ENCODE data around the gene PTPRT. TPM values are rescaled to one million over a fixed set of nuclear protein-coding genes. Genes with fewer than 3 reads are reported as not detected.

Gene PTPRT
- total RNA-seq, 4 donors from 2014 or later: 0.04 TPM; not detected in 3

- peaks cover 15% of the 10 kb centered on the region for H3K27me3 ChIP-seq
- no peaks in the 10 kb centered on the region for H3K4me1 ChIP-seq
- no peak for ATAC-seq
- TF ChIP-seq EP300 (IDR thresholded peaks at IDR 0.05) (no peak), CTCF (IDR thresholded peaks at IDR 0.05) (no peak), POLR2AphosphoS5 (IDR thresholded peaks at IDR 0.05) (no peak), POLR2A (IDR thresholded peaks at IDR 0.05) (no peak)
- H3K27ac ChIP-seq: no peak overlapping the region
- H3K36me3 ChIP-seq: no peaks in the 10 kb centered on the region
- no peak overlapping the region for H3K4me3 ChIP-seq
- H3K9me3 ChIP-seq: no peaks in the 10 kb centered on the region
- 83 to 100% methylated on average over 2 to 12 of the region's 14 CpGs for WGBS, 2 donors (ENCODE audit: low coverage in 1 of 2)
Measured at GRCh38 chr20:42093542-42094440, 1095.9 kb downstream of the PTPRT start.

GRCh38 chr20:42093041-42093440 lies 1096.7 kb downstream of the PTPRT start:
- H3K4me3 ChIP-seq: no peak overlapping the region
- TF ChIP-seq CTCF (IDR thresholded peaks at IDR 0.05) (no peak), EP300 (IDR thresholded peaks at IDR 0.05) (no peak), POLR2AphosphoS5 (IDR thresholded peaks at IDR 0.05) (no peak), POLR2A (IDR thresholded peaks at IDR 0.05) (no peak)
- no peaks in the 10 kb centered on the region for H3K9me3 ChIP-seq
- peaks cover 12% of the 10 kb centered on the region for H3K27me3 ChIP-seq
- H3K27ac ChIP-seq: no peak overlapping the region
- ATAC-seq: no peak
- 67 to 80% methylated on average over 1 to 3 of the region's 4 CpGs for WGBS, 2 donors (ENCODE audit: low coverage in 1 of 2)
- no peaks in the 10 kb centered on the region for H3K36me3 ChIP-seq
- H3K4me1 ChIP-seq: no peaks in the 10 kb centered on the region

GRCh38 chr20:42085366-42085765 lies 1104.3 kb downstream of the PTPRT start:
- 41% methylated on average over 8 of the region's 10 CpGs; no CpG with 5 or more reads in 1 of the 2 donors for WGBS, 2 donors (ENCODE audit: low coverage in 1 of 2)
- Histone ChIP-seq H3K4me3 (no peak overlapping the region), H3K27me3 (peaks cover 23% of the 10 kb centered on the region), H3K9me3 (no peaks in the 10 kb centered on the region), H3K36me3 (no peaks in the 10 kb centered on the region), H3K27ac (no peak overlapping the region), H3K4me1 (no peaks in the 10 kb centered on the region)
- TF ChIP-seq POLR2AphosphoS5 (IDR thresholded peaks at IDR 0.05) (no peak), EP300 (IDR thresholded peaks at IDR 0.05) (no peak), CTCF (IDR thresholded peaks at IDR 0.05) (no peak), POLR2A (IDR thresholded peaks at IDR 0.05) (no peak)
- no peak for ATAC-seq

- no peaks in the 10 kb centered on the region for H3K36me3 ChIP-seq
- 60% methylated on average over 1 of the region's 1 CpG; no CpG with 5 or more reads in 1 of the 2 donors for WGBS, 2 donors (ENCODE audit: low coverage in 1 of 2)
- no peaks in the 10 kb centered on the region for H3K4me1 ChIP-seq
- TF ChIP-seq POLR2AphosphoS5 (IDR thresholded peaks at IDR 0.05) (no peak), EP300 (IDR thresholded peaks at IDR 0.05) (no peak), POLR2A (IDR thresholded peaks at IDR 0.05) (no peak), CTCF (IDR thresholded peaks at IDR 0.05) (no peak)
- no peak overlapping the region for H3K27ac ChIP-seq
- no peaks in the 10 kb centered on the region for H3K9me3 ChIP-seq
- ATAC-seq: no peak
- peaks cover 22% of the 10 kb centered on the region for H3K27me3 ChIP-seq
- no peak overlapping the region for H3K4me3 ChIP-seq
Measured at GRCh38 chr20:42083280-42083679, 1106.4 kb downstream of the PTPRT start.

GRCh38 chr20:42082611-42083010 lies 1107.1 kb downstream of the PTPRT start:
- no peak overlapping the region for H3K27ac ChIP-seq
- no peak overlapping the region for H3K4me3 ChIP-seq
- peaks cover 18% of the 10 kb centered on the region for H3K27me3 ChIP-seq
- no CpG with 5 or more reads among the region's 1 CpG for WGBS, 2 donors (ENCODE audit: low coverage in 1 of 2)
- TF ChIP-seq CTCF (IDR thresholded peaks at IDR 0.05): no peak
- TF ChIP-seq POLR2AphosphoS5 (IDR thresholded peaks at IDR 0.05): no peak
- no peak for TF ChIP-seq EP300 (IDR thresholded peaks at IDR 0.05)
- no peak for TF ChIP-seq POLR2A (IDR thresholded peaks at IDR 0.05)
- no peaks in the 10 kb centered on the region for H3K9me3 ChIP-seq
- ATAC-seq: peak; percentile 34
- no peaks in the 10 kb centered on the region for H3K4me1 ChIP-seq
- H3K36me3 ChIP-seq: no peaks in the 10 kb centered on the region

Data from gastroesophageal sphincter (tissue), 4 donors.